IMR-90 (cell line): ENCODE results near the gene TUBA3D. TPM values are rescaled to one million over a fixed set of nuclear protein-coding genes. Genes with fewer than 3 reads are reported as not detected.

ENCODE experiments used
- ATAC-seq: fragments of 200-7000 bp; cut with Tn5 transposase; 2 replicates; pipeline ENCODE4 v1.9.1; 2020; ENCODE audit warnings: low read depth, mild to moderate bottlenecking, moderate library complexity
- BruUV-seq: library from RNA; stranded (reverse); fragments of 400-500 nt; replicated peaks from 2 replicates; lab custom pipeline; 2021; lab: Mats Ljungman, UMichigan
- CTCF ChIA-PET: fragments of 300-600 bp; formaldehyde crosslinking; extraction: SDS; loops from one replicate; lab custom pipeline; 2021; ENCODE audit warnings: antibody characterized with exemption; lab: Yijun Ruan, JAX
- POLR2A ChIA-PET: fragments of 300-600 bp; sonication (Branson Sonifier 250); formaldehyde crosslinking; loops from one replicate; lab custom pipeline; 2022; ENCODE audit warnings: antibody characterized with exemption; ENCODE audit not compliant: unreplicated experiment; lab: Charles Lee
- DNase-seq: peaks from one replicate; pipeline ENCODE4 v3.0.0; 2013
- H2AFZ ChIP-seq: replicated peaks from 2 replicates; pipeline ENCODE3; 2013; ENCODE audit warnings: low read length, mild to moderate bottlenecking; ENCODE audit not compliant: poor library complexity
- H2AK5ac ChIP-seq: 2 replicates; pipeline ENCODE4 v1.6.1; 2013; ENCODE audit warnings: low read depth, low read length, inconsistent platforms
- H2AK9ac ChIP-seq: replicated peaks from 2 replicates; pipeline ENCODE3; 2013; ENCODE audit warnings: mild to moderate bottlenecking, low read depth, low read length, moderate library complexity; ENCODE audit not compliant: poor library complexity
- H2BK120ac ChIP-seq: 2 replicates; pipeline ENCODE4 v1.6.1; 2013; ENCODE audit warnings: low read depth, low read length, inconsistent platforms
- H2BK15ac ChIP-seq: 3 replicates; pipeline ENCODE4 v1.6.1; 2013; ENCODE audit warnings: low read depth, low read length, inconsistent platforms
- H2BK20ac ChIP-seq: 2 replicates; pipeline ENCODE4 v1.6.1; 2013; ENCODE audit warnings: low read depth, mild to moderate bottlenecking, inconsistent platforms, low read length, moderate library complexity
- H2BK5ac ChIP-seq: 2 replicates; pipeline ENCODE4 v1.6.1; 2013; ENCODE audit warnings: mild to moderate bottlenecking, low read depth, low read length, inconsistent platforms; ENCODE audit not compliant: poor library complexity, severe bottlenecking
- H3K14ac ChIP-seq: replicated peaks from 2 replicates; pipeline ENCODE4 v1.6.1; 2013; ENCODE audit warnings: low read depth, low read length, inconsistent platforms
- H3K18ac ChIP-seq: 2 replicates; pipeline ENCODE4 v1.6.1; 2013; ENCODE audit warnings: low read depth, low read length, control low read depth
- H3K23ac ChIP-seq: 2 replicates; pipeline ENCODE4 v1.6.1; 2013; ENCODE audit warnings: low read depth, low read length, inconsistent platforms
- H3K27ac ChIP-seq: 2 replicates; pipeline ENCODE4 v1.5.1; 2013; ENCODE audit warnings: mild to moderate bottlenecking, control low read depth, low read length; ENCODE audit not compliant: insufficient read depth
- H3K27me3 ChIP-seq: 2 replicates; pipeline ENCODE4 v1.6.1; 2013; ENCODE audit warnings: low read length; ENCODE audit not compliant: control insufficient read depth, insufficient read depth
- H3K36me3 ChIP-seq: 2 replicates; pipeline ENCODE4 v1.6.1; 2013; ENCODE audit warnings: low read length, mixed read lengths; ENCODE audit not compliant: control insufficient read depth, insufficient read depth
- H3K4ac ChIP-seq: 2 replicates; pipeline ENCODE4 v1.6.1; 2013; ENCODE audit warnings: low read depth, low read length, inconsistent platforms
- H3K4me1 ChIP-seq: 2 replicates; pipeline ENCODE4 v1.6.1; 2013; ENCODE audit warnings: low read length, mixed read lengths; ENCODE audit not compliant: control insufficient read depth, insufficient read depth
- H3K4me2 ChIP-seq: 2 replicates; pipeline ENCODE4 v1.6.1; 2013; ENCODE audit warnings: low read depth, mild to moderate bottlenecking, control low read depth, low read length, moderate library complexity
- H3K4me3 ChIP-seq: 2 replicates; pipeline ENCODE4 v1.5.1; 2013; ENCODE audit warnings: low read depth, mild to moderate bottlenecking, control low read depth, low read length, moderate library complexity; ENCODE audit not compliant: insufficient read depth
- H3K56ac ChIP-seq: 2 replicates; pipeline ENCODE4 v1.6.1; 2013; ENCODE audit warnings: low read length, inconsistent platforms; ENCODE audit not compliant: insufficient read depth; ENCODE audit errors: extremely low read depth
- H3K79me1 ChIP-seq, 2 experiments: 2 replicates each; pipeline ENCODE4 v1.6.1; 2013; ENCODE audit warnings: low read length in 2 of 2, inconsistent platforms in 1 of 2, low read depth in 1 of 2
- H3K9ac ChIP-seq: 2 replicates; pipeline ENCODE4 v1.6.1; 2013; ENCODE audit warnings: low read depth, low read length, control low read depth
- H3K9me1 ChIP-seq: 2 replicates; pipeline ENCODE4 v1.6.1; 2013; ENCODE audit warnings: low read length, inconsistent platforms; ENCODE audit not compliant: insufficient read depth
- H3K9me3 ChIP-seq: 2 replicates; pipeline ENCODE4 v1.6.1; 2013; ENCODE audit warnings: low read length; ENCODE audit not compliant: control insufficient read depth, insufficient read depth
- H4K20me1 ChIP-seq: 2 replicates; pipeline ENCODE4 v1.6.1; 2013; ENCODE audit warnings: low read length, inconsistent platforms; ENCODE audit not compliant: insufficient read depth
- H4K5ac ChIP-seq: 2 replicates; pipeline ENCODE4 v1.6.1; 2013; ENCODE audit warnings: mild to moderate bottlenecking, low read depth, low read length, control low read depth
- H4K8ac ChIP-seq, 2 experiments: 2 replicates each; pipeline ENCODE4 v1.6.1; 2013; ENCODE audit warnings: low read depth in 2 of 2, low read length in 2 of 2, control low read depth in 1 of 2, inconsistent platforms in 1 of 2
- H4K91ac ChIP-seq: 2 replicates; pipeline ENCODE4 v1.6.1; 2013; ENCODE audit warnings: low read depth, low read length, inconsistent platforms; ENCODE audit not compliant: insufficient read depth
- BHLHE40 ChIP-seq: fragments of 150-350 bp; IDR thresholded peaks from 2 replicates; pipeline ENCODE4 v1.6.1; 2016; ENCODE audit warnings: mild to moderate bottlenecking, low read depth, low read length
- CEBPB ChIP-seq: IDR thresholded peaks from 2 replicates; pipeline ENCODE4 v1.6.1; 2012; ENCODE audit warnings: low read depth, low read length, improper control_type of control experiment
- CHD1 ChIP-seq: IDR thresholded peaks from 2 replicates; pipeline ENCODE4 v1.6.1; 2012; ENCODE audit warnings: low read depth, low read length, improper control_type of control experiment
- CTCF ChIP-seq: conservative IDR thresholded peaks from 2 replicates; pipeline ENCODE4 v1.5.1; 2012; ENCODE audit warnings: mild to moderate bottlenecking, low read depth, low read length, improper control_type of control experiment
- ELK1 ChIP-seq: fragments of 150-350 bp; IDR thresholded peaks from 2 replicates; pipeline ENCODE4 v1.6.1; 2016; ENCODE audit warnings: low read depth, mild to moderate bottlenecking, low read length, moderate library complexity, borderline replicate concordance
- FOS ChIP-seq: fragments of 150-350 bp; IDR thresholded peaks from 2 replicates; pipeline ENCODE4 v1.6.1; 2016; ENCODE audit warnings: low read depth, low read length
- MAFK ChIP-seq: IDR thresholded peaks from 2 replicates; pipeline ENCODE4 v1.6.1; 2012; ENCODE audit warnings: low read depth, low read length, improper control_type of control experiment
- MAZ ChIP-seq: IDR thresholded peaks from 2 replicates; pipeline ENCODE4 v1.6.1; 2012; ENCODE audit warnings: low read depth, mild to moderate bottlenecking, low read length, improper control_type of control experiment, moderate library complexity, borderline replicate concordance
- MXI1 ChIP-seq: IDR thresholded peaks from 2 replicates; pipeline ENCODE4 v1.6.1; 2012; ENCODE audit warnings: low read depth, mild to moderate bottlenecking, low read length, moderate library complexity, borderline replicate concordance
- NFE2L2 ChIP-seq: fragments of 150-350 bp; IDR thresholded peaks from 2 replicates; pipeline ENCODE4 v1.6.1; 2016; ENCODE audit warnings: low read depth, mild to moderate bottlenecking, low read length
- POLR2A ChIP-seq: IDR thresholded peaks from 2 replicates; pipeline ENCODE4 v1.6.1; 2012; ENCODE audit warnings: mild to moderate bottlenecking, low read depth, low read length
- RAD21 ChIP-seq: IDR thresholded peaks from 2 replicates; pipeline ENCODE4 v1.6.1; 2012; ENCODE audit warnings: low read length, improper control_type of control experiment
- RCOR1 ChIP-seq: IDR thresholded peaks from 2 replicates; pipeline ENCODE4 v1.6.1; 2012; ENCODE audit warnings: mild to moderate bottlenecking, low read length, improper control_type of control experiment; ENCODE audit not compliant: insufficient replicate concordance
- RFX5 ChIP-seq: IDR thresholded peaks from 2 replicates; pipeline ENCODE4 v1.8.0; 2012; ENCODE audit warnings: low read depth, mild to moderate bottlenecking, low read length, moderate library complexity
- SMC3 ChIP-seq: fragments of 150-350 bp; IDR thresholded peaks from 2 replicates; pipeline ENCODE4 v1.6.1; 2016; ENCODE audit warnings: low read depth, mild to moderate bottlenecking, antibody characterized with exemption, low read length, moderate library complexity
- USF2 ChIP-seq: fragments of 150-350 bp; IDR thresholded peaks from 2 replicates; pipeline ENCODE4 v1.6.1; 2017; ENCODE audit warnings: mild to moderate bottlenecking, antibody characterized with exemption, low read length, low read depth
- WGBS, 2 experiments: methylation state at CpG; one replicate each; pipeline versions ENCODE4 v1.1.5 to v1.1.7; 2013; ENCODE audit warnings: missing lambda C conversion rate in 2 of 2; ENCODE audit not compliant: insufficient read length in 1 of 2; ENCODE audit errors: extremely low coverage in 2 of 2; 5-methylcytosine and 5-hydroxymethylcytosine counted together
- dilution Hi-C: fragments of 300-500 bp; cut with HindIII; formaldehyde crosslinking; loops from one replicate; pipeline ENCODE4 v1.14.3; 2018; ENCODE audit warnings: low sequenced_read_pairs; ENCODE audit not compliant: unreplicated experiment
- in situ Hi-C: fragments of 300-500 bp; cut with MboI; formaldehyde crosslinking; loops from 3 replicates; pipeline ENCODE4 v1.14.3; 2019; ENCODE audit warnings: low sequenced_read_pairs, inconsistent platforms, mixed read lengths
- intact Hi-C: fragments of 100-400 bp; cut with micrococcal nuclease; formaldehyde crosslinking; loops from 2 replicates; pipeline ENCODE4 v1.10.0; 2022
- polyA plus RNA-seq, 3 experiments: library from polyadenylated mRNA; depleted of rRNA; stranded (reverse); fragments of >200 nt; gene quantifications; 2 replicates each; pipeline ENCODE4 v1.2.3, GENCODE V29; 2012; ENCODE audit warnings: low replicate concordance in 1 of 3
- total RNA-seq: library from RNA; depleted of rRNA; stranded (reverse); fragments of >200 nt; gene quantifications from 2 replicates; pipeline ENCODE4 v1.2.3, GENCODE V29; 2012

The TUBA3D gene
- total and polyA plus RNA-seq, 2 of the 4 experiments (the other 2 are of a cell fraction): not detected

- dilution Hi-C loops (no loop called here), in situ Hi-C loops (no loop called here), intact Hi-C loops (no loop called here)
- DNase-seq (peak; percentile 54), ATAC-seq (peak; percentile 76)
- ChIA-PET POLR2A (no interaction called here), CTCF (no interaction called here)
- Histone ChIP-seq H3K4me1 (no peaks in the 10 kb centered on the region), H3K27ac (no peak overlapping the region), H3K79me1 (no peaks in the 10 kb centered on the region), H3K18ac (no peak overlapping the region), H3K4ac (no peak overlapping the region), H2BK15ac (no peak overlapping the region), H3K4me3 (no peak overlapping the region), H3K56ac (no peak overlapping the region), H3K14ac (no peak overlapping the region), H4K8ac (no peak overlapping the region), H2AFZ (no peak overlapping the region), H3K27me3 (peaks cover 17% of the 10 kb centered on the region), H3K9me3 (no peaks in the 10 kb centered on the region), H3K9ac (no peak overlapping the region), H3K4me2 (no peak overlapping the region; the same call in 1 of the 2 replicates), H3K23ac (no peak overlapping the region), H2BK5ac (no peak overlapping the region), H3K9me1 (no peaks in the 10 kb centered on the region), H2BK120ac (no peak overlapping the region), H4K91ac (no peak overlapping the region), H4K20me1 (no peaks in the 10 kb centered on the region), H2BK20ac (no peak overlapping the region), H2AK9ac (no peak overlapping the region), H2AK5ac (no peak overlapping the region), H3K36me3 (no peaks in the 10 kb centered on the region), H4K5ac (no peak overlapping the region)
- 100% methylated on average over 1 of the region's 6 CpGs; no CpG with 5 or more reads in 1 of the 2 experiments for WGBS, 2 experiments
- no peak for TF ChIP-seq MXI1
- TF ChIP-seq RAD21: no peak
- no peak for TF ChIP-seq POLR2A
- TF ChIP-seq MAZ: no peak
- no peak for TF ChIP-seq SMC3
- TF ChIP-seq RFX5: no peak
- TF ChIP-seq MAFK: no peak
- TF ChIP-seq NFE2L2: no peak
- TF ChIP-seq FOS: no peak
- TF ChIP-seq CEBPB: no peak
- TF ChIP-seq ELK1: no peak
- TF ChIP-seq CHD1: no peak
- TF ChIP-seq BHLHE40: no peak
- TF ChIP-seq CTCF: no peak
- TF ChIP-seq RCOR1: no peak
- no peak for TF ChIP-seq USF2
- no TSS peak for BruUV-seq
These were observed 44.6 kb upstream of the TUBA3D start for GRCh38 chr2:131431336-131431735.
